Esophagus squamous epithelium (tissue), 5 donors: ENCODE results near the gene ARRDC5. TPM values are rescaled to one million over a fixed set of nuclear protein-coding genes. Genes with fewer than 3 reads are reported as not detected.

Experiments
- DNase-seq: peaks from one replicate; lab custom pipeline; 2025; lab: John Stamatoyannopoulos, UW
- H3K27ac ChIP-seq, 4 donors: fragments of 200-600 bp; sonication (generic); one replicate each; pipeline ENCODE4 v1.5.1; 2016 to 2019; ENCODE audit warnings: mild to moderate bottlenecking in 1 of 4
- H3K27me3 ChIP-seq, 4 donors: fragments of 200-600 bp; sonication (generic); 1 replicate in 3 of 4; 2 replicates in 1 of 4; pipeline versions ENCODE4 v1.5.1 to v1.6.0; 2017 to 2021; ENCODE audit warnings: antibody characterized with exemption in 1 of 4
- H3K36me3 ChIP-seq, 3 donors: fragments of 200-600 bp; sonication (generic); one replicate each; pipeline ENCODE4 v1.5.1; 2016 to 2019
- H3K4me1 ChIP-seq, 3 donors: fragments of 200-600 bp; sonication (generic); one replicate each; pipeline ENCODE4 v1.5.1; 2017 to 2019
- H3K4me3 ChIP-seq, 4 donors: fragments of 200-600 bp; sonication (generic); 1 replicate in 3 of 4; 2 replicates in 1 of 4; pipeline ENCODE4 v1.5.1; 2016 to 2019; ENCODE audit warnings: mild to moderate bottlenecking in 2 of 4, moderate library complexity in 1 of 4
- H3K9me3 ChIP-seq, 3 donors: fragments of 200-600 bp; sonication (generic); one replicate each; pipeline ENCODE4 v1.5.1; 2016 to 2019
- CTCF ChIP-seq, 6 experiments: fragments of 450-650 bp in 4 of 6; fragments of 200-600 bp in 2 of 6; sonication (generic) in 2 of 6; IDR thresholded peaks; one replicate each; pipeline ENCODE4 v1.5.1; 2016 to 2019; ENCODE audit warnings: antibody characterized with exemption in 6 of 6, mild to moderate bottlenecking in 4 of 6, moderate library complexity in 4 of 6
- POLR2A ChIP-seq, 4 donors: fragments of 450-650 bp; IDR thresholded peaks; one replicate each; pipeline ENCODE4 v1.6.1; 2017; ENCODE audit warnings: antibody characterized with exemption in 4 of 4, mild to moderate bottlenecking in 4 of 4, moderate library complexity in 3 of 4
- WGBS, 2 donors: methylation state at CpG; one replicate each; pipeline ENCODE4 v1.1.5; 2018; 5-methylcytosine and 5-hydroxymethylcytosine counted together
- intact Hi-C: fragments of 100-400 bp; cut with DNase I; formaldehyde crosslinking; loops from one replicate; pipeline ENCODE4 v1.15.0; 2022
- total RNA-seq, 4 donors: library from RNA; depleted of rRNA; stranded (reverse); fragments of >200 nt; gene quantifications; one replicate each; pipeline ENCODE4 v1.1.0, GENCODE V29; 2016
- donor health status: DM: yes; HTN: yes; CAD: no.

Gene ARRDC5
- total RNA-seq, 4 donors from 2014 or later, result 0.38 to 0.62 TPM; not detected in 2

GRCh38 chr19:4935444-4935843, 32.7 kb upstream of the ARRDC5 start:
- WGBS, 2 donors, result 94 to 100% methylated on average over 3 to 6 of the region's 8 CpGs
- Histone ChIP-seq H3K4me3 (no peak overlapping the region), H3K36me3 (peaks cover 0 to 6% (median 0%) of the 10 kb centered on the region in 3 donors), H3K4me1 (no peaks in the 10 kb centered on the region), H3K27me3 (no peaks in the 10 kb centered on the region), H3K27ac (no peak overlapping the region), H3K9me3 (no peaks in the 10 kb centered on the region)
- intact Hi-C loops, result no loop called here
- TF ChIP-seq CTCF (IDR thresholded peaks at IDR 0.05) (no peak), POLR2A (IDR thresholded peaks at IDR 0.05) (no peak)
- no peak for DNase-seq

GRCh38 chr19:4933528-4933927, 30.8 kb upstream of the ARRDC5 start:
- H3K27me3 ChIP-seq, result no peaks in the 10 kb centered on the region
- no peaks in the 10 kb centered on the region for H3K9me3 ChIP-seq
- TF ChIP-seq CTCF (IDR thresholded peaks at IDR 0.05) (no peak), POLR2A (IDR thresholded peaks at IDR 0.05) (no peak)
- no peak overlapping the region for H3K27ac ChIP-seq
- intact Hi-C loops, result no loop called here
- WGBS, 2 donors, result 52 to 75% methylated on average over 7 of the region's 7 CpGs
- H3K36me3 ChIP-seq, result peaks cover 0 to 6% (median 0%) of the 10 kb centered on the region in 3 donors
- no peak for DNase-seq
- no peaks in the 10 kb centered on the region for H3K4me1 ChIP-seq
- H3K4me3 ChIP-seq, result no peak overlapping the region

DNA sequence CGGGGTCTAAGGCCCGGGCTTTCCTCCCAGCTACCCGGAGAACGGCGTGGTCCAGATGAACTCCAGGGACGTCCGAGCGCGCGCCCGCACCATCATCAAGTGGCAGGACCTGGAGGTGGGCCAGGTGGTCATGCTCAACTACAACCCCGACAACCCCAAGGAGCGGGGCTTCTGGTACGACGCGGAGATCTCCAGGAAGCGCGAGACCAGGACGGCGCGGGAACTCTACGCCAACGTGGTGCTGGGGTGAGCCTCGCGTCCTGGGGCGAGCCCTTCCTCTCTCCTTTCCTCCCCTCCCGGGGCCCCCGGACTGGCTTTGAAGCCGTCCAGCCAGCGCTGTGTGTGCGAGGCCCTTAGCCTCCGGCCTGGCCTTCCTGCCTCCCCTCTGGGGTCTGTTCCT, 30.0 kb upstream of the ARRDC5 start:
- DNase-seq, result no peak
- TF ChIP-seq CTCF (IDR thresholded peaks at IDR 0.05) (no peak), POLR2A (IDR thresholded peaks at IDR 0.05) (no peak)
- Histone ChIP-seq H3K4me1 (no peaks in the 10 kb centered on the region), H3K4me3 (no peak overlapping the region), H3K27ac (no peak overlapping the region), H3K36me3 (peaks cover 0 to 6% (median 0%) of the 10 kb centered on the region in 3 donors), H3K9me3 (no peaks in the 10 kb centered on the region), H3K27me3 (no peaks in the 10 kb centered on the region)
- intact Hi-C loops, result no loop called here
- 93 to 96% methylated on average over 11 to 23 of the region's 32 CpGs for WGBS, 2 donors

DNA sequence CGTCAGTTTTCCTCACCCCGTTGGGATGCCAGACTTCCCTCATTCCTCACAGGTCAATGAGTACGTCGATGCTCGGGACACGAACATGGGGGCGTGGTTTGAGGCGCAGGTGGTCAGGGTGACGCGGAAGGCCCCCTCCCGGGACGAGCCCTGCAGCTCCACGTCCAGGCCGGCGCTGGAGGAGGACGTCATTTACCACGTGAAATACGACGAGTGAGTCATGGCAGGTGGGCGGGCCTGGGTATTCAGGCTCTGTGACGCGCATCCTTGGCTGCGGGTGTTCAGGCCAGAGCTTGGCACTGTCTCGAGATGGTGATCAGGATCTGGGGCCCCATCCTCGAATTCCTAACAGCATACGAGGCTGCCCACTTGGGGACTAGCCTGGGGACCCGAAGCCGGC, 28.0 kb upstream of the ARRDC5 start:
- Histone ChIP-seq H3K4me3 (no peak overlapping the region), H3K27me3 (no peaks in the 10 kb centered on the region), H3K27ac (no peak overlapping the region), H3K9me3 (no peaks in the 10 kb centered on the region), H3K36me3 (peaks cover 0 to 6% (median 0%) of the 10 kb centered on the region in 3 donors), H3K4me1 (no peaks in the 10 kb centered on the region)
- 86 to 95% methylated on average over 4 to 17 of the region's 28 CpGs for WGBS, 2 donors
- intact Hi-C loops, result no loop called here
- DNase-seq, result no peak
- TF ChIP-seq CTCF (IDR thresholded peaks at IDR 0.05), result no peak
- TF ChIP-seq POLR2A (IDR thresholded peaks at IDR 0.05), result no peak

- Histone ChIP-seq H3K36me3 (peaks cover 0 to 6% (median 0%) of the 10 kb centered on the region in 3 donors), H3K27ac (no peak overlapping the region), H3K27me3 (no peaks in the 10 kb centered on the region), H3K4me3 (no peak overlapping the region), H3K9me3 (no peaks in the 10 kb centered on the region), H3K4me1 (no peaks in the 10 kb centered on the region)
- no peak for TF ChIP-seq CTCF (IDR thresholded peaks at IDR 0.05)
- TF ChIP-seq POLR2A (IDR thresholded peaks at IDR 0.05), result no peak
- 95% methylated on average over 8 of the region's 22 CpGs; no CpG with 5 or more reads in 1 of the 2 donors for WGBS, 2 donors
- DNase-seq, result no peak
- intact Hi-C loops, result no loop called here
These were observed 26.5 kb upstream of the ARRDC5 start for GRCh38 chr19:4929186-4929585.
